DND-41 (cell line): ENCODE measurements around the gene RUNX1.

Experiments
- ATAC-seq: fragments of 200-7000 bp; cut with Tn5 transposase; 3 replicates; pipeline ENCODE4 v1.9.1; 2021; ENCODE audit warnings: low read depth; ENCODE audit not compliant: insufficient read depth
- DNase-seq: peaks from one replicate; pipeline ENCODE4 v3.0.0-alpha.2; 2020
- H2AFZ ChIP-seq: 2 replicates; pipeline ENCODE4 v1.6.0; 2012; ENCODE audit warnings: low read depth, low read length
- H3K27ac ChIP-seq: 2 replicates; pipeline ENCODE4 v1.5.1; 2012; ENCODE audit warnings: low read length, inconsistent platforms
- H3K27me3 ChIP-seq: fragments of 200-600 bp; sonication (generic); 2 replicates; pipeline ENCODE4 v1.6.0; 2012; ENCODE audit warnings: low read length, mild to moderate bottlenecking, inconsistent platforms; ENCODE audit not compliant: insufficient read depth, poor library complexity
- H3K36me3 ChIP-seq: 2 replicates; pipeline ENCODE4 v1.5.1; 2012; ENCODE audit warnings: low read length, inconsistent platforms; ENCODE audit not compliant: insufficient read depth
- H3K4me1 ChIP-seq: 2 replicates; pipeline ENCODE4 v1.5.1; 2012; ENCODE audit warnings: mild to moderate bottlenecking, low read length; ENCODE audit not compliant: insufficient read depth
- H3K4me2 ChIP-seq: 2 replicates; pipeline ENCODE4 v1.6.0; 2012; ENCODE audit warnings: mild to moderate bottlenecking, moderate library complexity, low read length, inconsistent platforms; ENCODE audit not compliant: insufficient read depth
- H3K4me3 ChIP-seq, 2 experiments: fragments of 200-600 bp in 1 of 2; shearing (Covaris generic) in 1 of 2; 2 replicates each; pipeline ENCODE4 v1.5.1; 2012 to 2016; ENCODE audit warnings: inconsistent platforms in 2 of 2, low read length in 2 of 2, mild to moderate bottlenecking in 2 of 2, low read depth in 1 of 2, moderate library complexity in 1 of 2
- H3K79me2 ChIP-seq: 2 replicates; pipeline ENCODE4 v1.6.0; 2012; ENCODE audit warnings: low read length, inconsistent platforms; ENCODE audit not compliant: insufficient read depth
- H3K9ac ChIP-seq: 2 replicates; pipeline ENCODE4 v1.6.0; 2012; ENCODE audit warnings: low read depth, mild to moderate bottlenecking, inconsistent platforms, low read length, moderate library complexity
- H3K9me3 ChIP-seq: 2 replicates; pipeline ENCODE4 v1.5.1; 2012; ENCODE audit warnings: low read length, moderate library complexity, mild to moderate bottlenecking, inconsistent platforms; ENCODE audit not compliant: insufficient read depth, severe bottlenecking
- H4K20me1 ChIP-seq: 2 replicates; pipeline ENCODE4 v1.6.0; 2012; ENCODE audit warnings: low read length; ENCODE audit not compliant: insufficient read depth
- CTCF ChIP-seq: IDR thresholded peaks from 2 replicates; pipeline ENCODE4 v1.5.1; 2012; ENCODE audit warnings: borderline replicate concordance, low read length, moderate library complexity, mild to moderate bottlenecking; ENCODE audit not compliant: poor library complexity, severe bottlenecking; ENCODE audit errors: extremely low read depth
- EZH2 ChIP-seq: IDR thresholded peaks from 3 replicates; pipeline ENCODE4 v1.6.1; 2012; ENCODE audit warnings: borderline replicate concordance, low read depth, mild to moderate bottlenecking, moderate library complexity, low read length, inconsistent platforms; ENCODE audit not compliant: severe bottlenecking

RUNX1 gene

DNA sequence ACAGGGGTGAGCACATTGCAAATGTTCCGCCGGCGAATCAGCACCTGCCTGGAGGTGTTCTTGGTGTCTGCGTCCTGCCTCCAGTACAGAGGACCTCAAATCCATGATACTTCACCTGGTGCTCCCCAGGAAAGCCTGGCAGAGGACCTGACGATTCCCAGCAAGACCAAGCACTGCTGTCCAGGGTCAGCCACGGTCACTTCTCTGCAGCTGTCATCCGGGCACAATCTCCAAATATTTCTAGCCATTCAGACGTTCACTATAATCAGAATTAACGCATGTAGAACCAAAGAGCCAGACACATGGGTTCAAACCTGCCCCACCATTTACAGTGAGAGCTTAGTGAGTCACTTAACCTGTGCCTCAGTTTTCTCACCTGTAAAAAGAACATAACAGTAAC is 305.8 kb downstream of the RUNX1 start:
- DNase-seq (no peak), ATAC-seq (no peak)
- Histone ChIP-seq H3K79me2 (no peaks in the 10 kb centered on the region), H3K4me1 (peaks cover 12% of the 10 kb centered on the region), H3K4me3 (no peak overlapping the region), H3K27me3 (peaks cover 8% of the 10 kb centered on the region), H3K4me2 (no peak overlapping the region), H3K27ac (no peak overlapping the region), H3K36me3 (no peaks in the 10 kb centered on the region), H3K9me3 (no peaks in the 10 kb centered on the region), H3K9ac (no peak overlapping the region), H2AFZ (no peak overlapping the region), H4K20me1 (no peaks in the 10 kb centered on the region)
- no peak for TF ChIP-seq EZH2
- TF ChIP-seq CTCF: no peak

GRCh38 chr21:34740198-34740597 is 308.9 kb downstream of the RUNX1 start:
- no peak overlapping the region for H3K9ac ChIP-seq
- no peak for DNase-seq
- H4K20me1 ChIP-seq: no peaks in the 10 kb centered on the region
- peaks cover 8% of the 10 kb centered on the region for H3K27me3 ChIP-seq
- TF ChIP-seq CTCF (no peak), EZH2 (no peak)
- no peak overlapping the region for H3K4me3 ChIP-seq
- no peaks in the 10 kb centered on the region for H3K36me3 ChIP-seq
- ATAC-seq: no peak
- no peaks in the 10 kb centered on the region for H3K79me2 ChIP-seq
- H3K4me1 ChIP-seq: peaks cover 3% of the 10 kb centered on the region; the same call in 1 of the 2 replicates
- H3K27ac ChIP-seq: no peak overlapping the region
- no peak overlapping the region for H3K4me2 ChIP-seq
- H3K9me3 ChIP-seq: no peaks in the 10 kb centered on the region
- H2AFZ ChIP-seq: no peak overlapping the region
